GM12891 (cell line): Measurements from ENCODE around the gene SPAG8.

ENCODE experiments used
- PAX5 ChIP-seq: IDR thresholded peaks from 2 replicates; pipeline ENCODE4 v1.6.1; 2011; ENCODE audit warnings: low read length, moderate library complexity, mild to moderate bottlenecking; ENCODE audit not compliant: insufficient read depth, severe bottlenecking
- TAF1 ChIP-seq: IDR thresholded peaks from 2 replicates; pipeline ENCODE4 v1.6.1; 2011; ENCODE audit warnings: low read depth, low read length, control low read depth

GRCh38 chr9:35847792-35848572 is 35.9 kb upstream of the SPAG8 start:
- no peak for TF ChIP-seq TAF1
- no peak for TF ChIP-seq PAX5
